Hematopoietic multipotent progenitor cell treated with erythropoietin and hydrocortisone succinate and interleukin-3 and kit ligand, for 15 days (in vitro differentiated cells): ENCODE measurements around the gene DTWD2.
"Not testable (repeated sequence)": the region's sequence is repeated elsewhere in the genome, so short reads cannot be mapped to it uniquely, and the experiment has no call there.

Experiments used
- DNase-seq: peaks from one replicate; pipeline ENCODE4 v3.0.0-alpha.2; 2015; ENCODE audit warnings: low spot score

The DTWD2 gene

DNA sequence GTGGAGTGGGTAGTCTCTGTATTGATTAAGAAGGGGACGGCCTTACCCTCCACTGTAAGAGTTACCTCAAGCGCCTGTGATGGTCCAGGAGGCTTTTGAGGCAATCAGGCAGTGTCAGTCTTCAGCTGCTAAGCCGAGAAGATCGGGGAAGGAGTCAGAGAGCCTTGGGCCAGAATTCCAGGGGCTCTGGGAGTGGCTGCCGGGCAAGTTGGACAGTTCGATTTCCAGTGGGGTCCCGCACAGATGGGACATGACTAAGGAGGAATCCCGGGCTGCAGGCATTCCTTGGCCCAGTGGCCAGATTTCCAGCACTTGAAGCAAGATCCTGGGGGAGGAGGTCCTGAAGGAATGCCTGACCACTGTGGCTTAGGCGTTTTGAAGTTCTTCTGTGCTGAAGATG is 38.0 kb downstream of the DTWD2 start:
- DNase-seq, result not testable (repeated sequence)

DNA sequence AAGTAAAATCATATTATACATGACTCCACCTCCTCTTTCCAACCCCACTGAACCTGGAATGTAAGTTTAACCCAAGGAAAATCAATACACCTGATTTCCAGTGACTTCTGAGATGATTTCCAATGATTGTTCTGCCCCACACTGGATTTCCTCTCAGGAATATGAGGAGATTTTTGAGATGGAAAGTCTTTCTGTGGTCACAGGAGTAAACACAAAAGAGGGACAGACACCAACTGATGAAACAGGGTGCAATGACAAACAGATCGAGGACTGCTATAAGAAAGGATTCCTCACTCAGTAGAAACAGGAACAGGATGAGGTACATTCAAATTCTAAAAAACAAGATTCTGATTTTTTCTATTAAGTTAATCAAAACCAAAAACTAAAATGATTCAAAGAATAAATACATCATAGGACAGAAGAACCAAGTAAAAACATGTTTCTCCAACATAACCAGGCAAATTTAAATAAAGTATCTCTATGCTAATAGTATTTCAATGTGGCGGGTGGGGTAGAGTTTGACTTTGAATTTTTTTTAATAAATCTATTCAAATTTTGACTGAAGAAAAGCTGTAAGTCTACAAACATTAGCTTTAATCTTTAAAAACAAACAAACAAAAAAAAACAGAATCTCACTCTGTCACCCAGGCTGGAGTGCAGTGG is 42.1 kb downstream of the DTWD2 start:
- no peak for DNase-seq

DNA sequence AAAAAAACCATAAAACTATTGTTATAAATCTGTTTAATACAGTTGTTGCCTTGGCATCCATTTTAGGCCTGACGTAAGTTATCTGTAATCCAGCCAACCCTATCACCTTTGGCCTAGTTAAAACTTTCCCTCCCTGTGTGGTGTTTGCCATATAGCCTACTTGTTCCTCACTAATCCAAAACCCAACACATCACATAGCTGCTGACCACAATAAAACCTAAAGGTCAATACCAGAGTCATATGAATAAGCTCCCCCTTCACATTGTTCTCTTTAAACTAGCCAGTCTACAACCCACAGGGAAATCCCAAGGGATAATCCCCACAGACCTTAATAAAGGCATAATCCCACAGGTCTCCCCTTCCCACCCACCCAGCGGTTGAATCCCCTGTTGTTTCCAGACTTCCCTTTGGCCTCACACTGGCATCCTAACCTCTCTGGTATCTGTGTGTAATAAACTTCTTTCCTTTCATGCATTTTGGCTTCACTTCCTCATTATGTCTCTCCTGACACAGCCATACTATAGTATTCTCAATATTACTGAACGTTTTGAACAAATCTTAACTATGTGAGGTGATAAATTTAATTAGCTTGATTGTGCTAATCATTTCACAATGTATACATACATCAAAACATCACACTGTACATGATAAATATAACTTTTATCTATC is 50.8 kb downstream of the DTWD2 start:
- no peak for DNase-seq

DNA sequence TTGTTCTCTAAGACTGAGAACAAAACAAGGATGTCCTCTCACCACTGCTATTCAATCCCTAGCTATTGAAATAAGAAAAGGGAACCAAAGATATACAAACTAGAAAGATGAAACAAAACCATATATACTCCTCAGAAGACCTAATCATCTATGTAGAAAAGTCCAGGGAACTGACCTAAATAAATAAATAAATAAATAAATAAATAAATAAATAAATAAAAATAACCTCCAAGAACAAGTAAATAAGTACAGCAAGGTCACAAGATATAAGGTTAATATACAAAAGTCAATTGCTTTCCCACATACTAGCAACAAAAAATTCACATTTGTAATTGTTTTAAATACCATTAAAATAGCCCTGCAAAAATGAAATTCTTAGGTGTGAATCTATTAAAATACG is 54.6 kb downstream of the DTWD2 start:
- no peak for DNase-seq

DNA sequence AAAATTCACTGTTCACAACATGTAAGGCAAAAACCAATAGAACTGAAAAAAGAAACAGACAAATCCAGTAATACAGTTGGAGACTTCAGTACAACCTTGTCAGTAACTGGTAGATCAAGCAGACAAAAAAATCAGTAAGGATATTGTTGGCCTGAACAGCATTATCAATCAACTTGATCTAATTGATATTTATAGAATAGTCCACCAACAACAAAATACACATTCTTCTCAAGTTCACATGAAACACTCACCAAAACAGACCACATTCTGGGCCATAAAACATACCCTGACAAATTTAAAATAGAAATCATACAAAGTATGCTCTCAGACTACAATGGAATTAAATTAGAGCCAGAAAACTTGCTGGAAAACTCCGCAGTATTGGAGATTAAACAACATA is 56.8 kb downstream of the DTWD2 start:
- no peak for DNase-seq

DNA sequence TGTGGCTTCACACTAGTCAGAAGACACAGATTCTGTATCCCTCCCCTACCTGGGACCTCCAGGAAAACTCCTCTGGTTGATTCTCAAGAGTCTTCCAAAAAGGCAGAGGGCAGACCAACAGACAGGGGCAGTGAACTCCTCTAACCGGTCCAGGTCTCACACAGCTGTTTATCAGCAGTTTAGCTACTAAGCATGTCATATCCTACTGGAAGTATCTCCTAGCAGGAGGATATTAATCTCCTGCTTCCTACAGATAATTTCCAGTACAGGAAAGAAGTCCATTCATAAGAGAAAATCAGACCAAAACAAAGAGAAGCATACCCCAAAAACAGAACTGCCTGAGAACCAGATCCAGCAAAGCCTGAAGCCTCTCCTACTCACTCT is 64.3 kb downstream of the DTWD2 start:
- no peak for DNase-seq

DNA sequence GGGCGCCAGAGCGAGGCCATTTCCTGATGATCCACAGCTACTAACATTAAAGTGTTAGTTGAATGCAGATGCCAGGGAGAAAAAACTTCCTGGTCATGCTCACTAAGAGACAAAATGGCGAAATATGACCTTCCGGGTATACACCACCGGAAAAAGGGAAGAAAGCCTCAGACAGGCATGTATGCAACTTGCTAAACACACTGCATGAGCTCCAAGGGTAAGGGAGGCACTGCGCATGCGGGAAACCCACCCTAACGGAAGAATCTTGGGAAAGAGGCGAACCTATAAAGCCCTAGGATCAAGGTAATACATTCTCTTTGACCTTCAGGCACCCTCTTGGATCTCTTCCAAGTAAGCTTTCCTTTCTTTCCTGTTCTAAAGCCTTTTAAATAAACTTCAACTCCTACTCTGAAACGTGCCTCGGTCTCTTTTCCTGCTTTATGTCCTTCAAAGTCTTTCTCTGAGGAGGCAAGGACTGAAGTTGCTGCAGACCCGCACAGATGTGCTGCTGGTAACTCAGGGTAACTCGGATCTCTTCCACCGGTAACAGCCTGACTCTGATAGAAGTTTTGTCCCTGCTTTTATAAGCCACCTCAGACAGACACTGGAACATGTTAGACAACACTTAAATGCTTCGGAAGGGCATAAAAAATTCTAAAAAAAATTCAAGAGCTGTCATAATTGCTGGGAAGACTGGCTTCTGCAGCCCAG is 64.9 kb downstream of the DTWD2 start:
- DNase-seq, result no peak

DNA sequence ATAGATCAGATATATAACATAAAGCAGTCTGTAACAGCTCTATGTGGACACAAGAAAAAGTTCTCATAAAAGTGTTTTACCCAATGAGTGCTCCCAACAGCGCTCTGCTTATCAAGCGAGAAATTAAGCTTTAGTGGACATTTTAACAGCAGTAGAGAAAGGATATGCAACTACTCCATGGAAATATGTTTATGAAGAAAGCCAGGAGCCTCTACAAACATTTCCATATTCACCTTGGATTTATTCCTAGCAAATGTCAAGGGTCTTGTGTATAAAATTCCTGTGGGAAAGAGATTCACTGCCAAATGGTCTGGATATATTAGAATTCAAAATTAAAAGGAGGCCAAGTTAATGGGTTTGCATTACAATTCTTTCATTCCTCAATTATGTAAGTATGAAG is 66.5 kb downstream of the DTWD2 start:
- no peak for DNase-seq

DNA sequence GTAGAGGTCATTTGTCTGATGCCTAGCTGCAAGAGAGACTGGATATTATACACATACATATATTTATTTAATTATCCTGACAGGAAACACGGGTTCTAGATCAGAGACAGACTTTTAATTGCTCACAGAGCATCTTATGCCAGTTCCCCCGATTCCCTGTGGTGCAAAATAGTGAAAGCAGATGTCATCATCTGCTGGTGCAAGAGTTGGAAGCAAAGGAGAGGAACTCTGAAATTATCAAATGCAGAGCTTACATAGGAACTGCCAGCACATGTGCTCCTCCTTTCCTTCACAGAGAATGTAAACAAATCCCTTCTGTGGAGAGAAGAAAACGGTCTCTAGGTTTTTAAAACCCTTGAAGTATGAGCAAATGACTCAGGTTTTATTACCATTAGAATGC is 69.3 kb downstream of the DTWD2 start:
- DNase-seq, result no peak

DNA sequence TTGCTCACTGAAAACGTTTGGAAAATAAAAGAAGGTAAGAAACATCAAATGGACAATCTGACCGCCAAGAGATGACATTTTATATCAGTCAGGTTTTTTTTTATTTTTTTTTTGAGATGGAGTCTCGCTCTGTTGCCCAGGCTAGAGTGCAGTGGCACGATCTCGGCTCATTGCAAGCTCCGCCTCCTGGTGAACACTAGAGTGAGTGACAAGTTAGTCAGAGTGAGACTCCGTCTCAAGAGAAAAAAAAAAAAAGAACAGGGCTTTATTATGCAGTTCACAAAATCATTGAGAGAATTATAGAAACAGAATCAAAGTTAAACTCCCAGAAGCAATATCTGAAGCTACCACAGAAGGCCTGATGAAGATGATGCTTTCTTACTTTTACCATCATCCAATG is 70.1 kb downstream of the DTWD2 start:
- DNase-seq, result no peak

DNA sequence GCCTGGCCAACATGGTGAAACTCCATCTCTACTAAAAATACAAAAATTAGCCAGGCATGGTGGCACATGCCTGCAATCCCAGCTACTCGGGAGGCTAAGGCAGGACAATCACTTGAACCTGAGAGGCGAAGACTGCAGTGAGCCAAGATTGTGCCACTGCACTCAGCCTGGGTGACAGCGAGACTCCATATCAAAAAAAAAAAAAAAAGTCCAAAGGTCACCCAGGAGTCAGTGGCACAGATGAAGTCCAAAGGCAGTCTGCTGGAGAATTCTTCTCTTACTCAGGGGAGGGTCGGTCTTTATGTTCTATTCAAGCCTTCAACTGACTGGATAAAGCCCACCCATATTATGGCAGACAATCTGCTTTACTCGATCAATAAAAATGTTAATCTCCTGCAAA is 80.8 kb downstream of the DTWD2 start:
- DNase-seq, result not testable (repeated sequence)

DNA sequence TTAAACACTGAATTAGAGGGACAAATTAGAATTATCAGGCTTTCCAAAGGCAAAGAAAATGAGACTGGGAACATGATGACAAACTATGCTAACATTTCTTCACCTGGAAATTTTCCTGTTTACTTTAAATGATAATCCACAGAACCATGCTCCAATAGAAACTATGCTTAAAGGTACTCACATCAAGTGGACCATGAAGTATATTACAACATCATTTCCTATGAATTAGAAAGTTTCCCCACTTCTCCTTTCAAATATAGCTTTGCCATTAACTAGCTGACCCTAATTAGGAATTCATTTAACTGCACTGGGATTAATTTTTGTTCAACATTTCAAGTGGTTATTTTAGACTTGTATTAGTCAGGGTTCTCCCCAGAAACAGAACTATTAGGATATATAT is 81.4 kb downstream of the DTWD2 start:
- DNase-seq, result no peak

DNA sequence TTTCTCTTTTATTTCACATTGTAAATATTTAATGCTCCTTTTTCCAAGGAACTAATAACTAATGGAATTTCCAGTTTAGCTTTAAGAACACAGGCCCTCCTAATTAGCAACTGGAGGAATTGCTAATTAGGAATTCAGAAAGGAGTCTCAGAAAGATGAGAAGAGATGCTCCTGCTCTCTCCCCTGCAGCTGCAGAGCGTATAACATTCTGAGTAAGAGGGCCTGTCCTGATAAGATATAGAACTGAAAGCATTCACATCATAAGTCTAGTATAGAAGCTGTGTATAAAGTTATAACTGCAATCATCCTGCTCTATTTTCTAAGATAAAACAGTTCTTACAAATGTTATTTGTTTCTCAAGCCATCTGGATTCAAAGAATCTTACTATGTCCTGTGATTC is 83.2 kb downstream of the DTWD2 start:
- no peak for DNase-seq

DNA sequence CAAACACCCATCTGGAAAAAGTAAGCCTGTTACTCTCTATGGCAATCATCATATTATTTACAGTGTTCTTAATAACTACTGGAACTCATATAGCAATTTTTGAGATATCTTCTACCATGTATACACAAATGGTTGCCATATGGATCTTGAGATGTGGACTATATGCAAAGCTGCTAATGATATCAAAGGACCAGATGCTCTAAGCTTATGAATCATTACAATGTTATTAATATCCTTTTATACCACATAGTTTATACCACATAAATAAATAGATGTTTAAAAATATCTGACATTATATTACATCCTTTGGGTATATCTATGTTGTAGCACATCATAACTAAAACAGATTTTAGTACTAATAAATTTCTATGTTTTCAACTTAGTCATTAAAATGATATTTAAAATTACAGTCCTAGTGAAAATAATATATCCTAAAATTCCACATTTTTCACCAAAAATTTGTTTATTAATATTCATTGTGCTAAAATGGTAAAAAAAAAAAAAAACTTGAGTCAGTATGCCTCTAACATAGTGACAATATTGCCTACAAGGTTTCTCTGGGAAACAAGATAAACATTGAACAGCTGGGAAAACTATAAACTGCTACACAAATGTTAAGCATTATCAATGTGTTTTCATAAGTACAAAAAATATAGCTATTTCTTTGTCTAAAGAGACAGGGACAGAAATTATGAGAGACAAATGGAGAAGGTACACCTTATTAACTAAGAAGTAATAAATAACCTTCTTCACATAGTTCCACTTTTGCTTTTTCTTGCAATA is 85.5 kb downstream of the DTWD2 start:
- no peak for DNase-seq

DNA sequence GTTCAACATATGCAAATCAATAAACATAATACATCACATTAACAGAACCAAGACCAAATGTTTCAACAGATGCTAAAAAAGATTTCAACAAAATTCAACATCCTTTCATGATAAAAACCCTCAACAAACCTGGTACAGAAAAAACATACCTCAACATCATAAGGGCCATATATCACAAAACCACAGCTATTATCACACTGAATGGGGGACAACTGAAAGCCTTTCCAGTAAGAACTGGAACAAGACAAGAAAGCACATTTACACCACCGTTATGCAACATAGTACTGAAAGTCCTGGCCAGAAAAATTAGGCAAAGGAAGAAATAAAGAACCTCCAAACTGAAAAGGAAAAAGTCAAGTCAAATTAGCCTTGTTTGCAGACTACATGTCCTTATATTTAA is 93.6 kb downstream of the DTWD2 start:
- no peak for DNase-seq

DNA sequence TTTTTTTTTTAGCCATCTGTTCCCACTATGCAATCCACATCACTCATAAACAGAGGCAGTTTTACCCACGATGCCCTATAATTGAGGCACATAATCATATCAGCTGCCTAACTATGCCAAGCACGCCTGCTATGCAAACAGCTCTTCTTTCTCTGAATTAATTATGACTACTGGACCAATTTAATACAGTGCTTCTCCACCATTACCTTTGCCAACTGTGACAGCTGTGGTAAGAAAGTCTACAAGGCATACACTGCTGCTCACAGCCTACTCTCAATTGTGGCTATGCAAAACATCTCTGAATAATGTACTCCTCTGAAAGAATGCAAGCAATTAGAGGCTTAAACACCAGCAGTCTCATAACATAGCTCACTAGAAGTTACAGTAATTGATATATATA is 97.1 kb downstream of the DTWD2 start:
- no peak for DNase-seq

DNA sequence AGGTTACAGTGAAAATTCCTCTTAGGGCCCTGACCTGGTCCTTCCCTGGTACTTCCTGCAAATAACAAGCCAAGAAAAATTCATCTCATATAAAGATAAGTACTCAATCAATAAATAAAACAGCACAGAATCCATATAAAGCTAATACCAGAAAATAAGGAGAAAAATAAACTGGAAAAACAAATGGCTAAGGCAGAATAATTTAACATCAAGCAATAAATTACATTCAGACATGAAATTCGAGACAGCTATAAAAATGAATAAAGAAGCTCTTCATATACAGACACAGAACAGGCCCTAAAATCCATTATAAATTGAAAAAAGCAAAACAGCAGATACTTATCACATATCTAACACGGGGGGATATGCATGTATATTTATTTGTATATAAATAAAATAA is 99.2 kb downstream of the DTWD2 start:
- no peak for DNase-seq

DNA sequence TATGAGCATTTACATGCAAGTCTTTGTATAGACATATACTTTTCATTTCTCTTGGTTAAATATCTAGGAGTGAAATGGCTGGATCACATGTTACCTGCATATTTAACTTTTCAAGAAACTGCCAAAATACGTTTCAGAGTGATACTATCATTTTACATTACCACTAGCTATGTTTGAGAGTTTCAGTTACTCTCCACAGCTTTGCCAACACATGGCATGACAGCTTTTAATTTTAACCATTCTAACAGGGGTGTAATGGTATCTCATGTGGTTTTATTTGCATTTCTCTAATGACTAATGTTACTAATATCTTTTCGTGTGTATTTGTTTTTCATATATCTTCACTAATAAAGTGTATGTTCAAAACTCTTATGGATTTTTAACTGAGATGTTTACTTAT is 99.8 kb downstream of the DTWD2 start:
- no peak for DNase-seq

DNA sequence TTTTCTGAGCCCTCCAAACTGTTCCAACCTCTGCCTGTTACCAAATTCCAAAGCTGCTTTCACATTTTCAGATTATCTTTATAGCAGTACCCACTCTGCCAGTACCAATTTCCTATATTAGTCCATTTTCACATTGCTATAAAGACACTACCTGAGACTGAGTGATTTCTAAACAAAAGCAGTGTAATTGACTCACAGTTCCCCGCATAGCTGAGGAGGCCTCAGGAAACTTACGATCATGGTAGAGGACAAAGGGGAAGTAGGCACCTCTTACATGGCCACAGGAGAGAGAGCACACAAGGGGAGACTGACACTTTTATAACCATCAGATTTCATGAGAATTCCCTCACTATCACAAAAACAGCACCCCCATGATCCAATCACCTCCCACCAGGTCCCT is 105.0 kb downstream of the DTWD2 start:
- DNase-seq, result no peak

DNA sequence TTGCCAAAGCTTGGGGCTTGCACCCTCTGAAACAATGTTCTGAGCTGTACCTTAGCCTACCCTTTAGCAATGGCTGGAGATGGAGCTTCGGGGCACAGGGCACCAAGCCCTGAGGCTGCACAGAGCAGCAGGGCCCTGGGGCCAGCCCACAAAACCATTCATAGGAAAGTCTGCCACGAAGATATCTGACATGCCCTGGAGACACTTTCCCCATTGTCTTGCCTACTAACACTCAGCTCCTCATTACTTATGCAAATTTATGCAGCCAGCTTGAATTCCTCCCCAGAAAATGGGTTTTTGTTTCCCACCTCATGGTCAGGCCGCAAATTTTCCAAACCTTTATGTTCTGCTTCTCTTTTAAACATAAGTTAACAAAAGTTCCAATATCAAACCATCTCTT is 105.7 kb downstream of the DTWD2 start:
- no peak for DNase-seq

DNA sequence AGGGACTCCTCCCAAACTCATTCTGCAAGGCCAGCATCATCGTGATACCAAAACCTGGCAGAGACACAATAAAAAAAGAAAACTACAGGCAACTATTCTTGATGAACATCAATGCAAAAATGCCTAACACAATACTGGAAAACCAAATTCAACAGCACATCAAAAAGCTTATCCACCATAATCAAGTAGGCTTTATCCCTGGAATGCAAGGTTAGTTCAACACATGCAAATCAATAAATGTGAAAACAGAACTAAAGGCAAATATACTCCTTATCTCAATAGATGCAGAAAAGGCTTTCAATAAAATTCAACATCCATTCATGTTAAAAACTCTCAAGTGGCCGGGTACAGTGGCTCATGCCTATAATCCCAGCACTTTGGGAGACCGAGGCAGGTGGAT is 111.5 kb downstream of the DTWD2 start:
- DNase-seq, result not testable (repeated sequence)

DNA sequence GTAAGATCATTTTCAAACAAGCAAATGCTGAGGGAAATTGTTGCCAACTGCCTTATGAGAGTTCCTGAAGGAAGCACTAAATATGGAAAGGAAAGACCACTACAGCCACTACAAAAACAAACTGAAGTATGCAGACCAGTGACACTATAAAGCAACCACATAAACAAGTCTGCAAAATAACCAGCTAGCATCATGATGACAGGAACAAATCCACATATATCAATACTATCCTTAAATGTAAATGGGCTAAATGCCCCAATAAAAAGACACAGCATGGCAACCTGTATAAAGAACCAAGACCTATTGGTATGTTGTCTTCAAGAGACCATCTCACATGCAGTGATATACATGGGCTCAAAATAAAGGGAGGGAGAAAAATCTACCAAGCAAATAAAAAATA is 113.2 kb downstream of the DTWD2 start:
- no peak for DNase-seq

DNA sequence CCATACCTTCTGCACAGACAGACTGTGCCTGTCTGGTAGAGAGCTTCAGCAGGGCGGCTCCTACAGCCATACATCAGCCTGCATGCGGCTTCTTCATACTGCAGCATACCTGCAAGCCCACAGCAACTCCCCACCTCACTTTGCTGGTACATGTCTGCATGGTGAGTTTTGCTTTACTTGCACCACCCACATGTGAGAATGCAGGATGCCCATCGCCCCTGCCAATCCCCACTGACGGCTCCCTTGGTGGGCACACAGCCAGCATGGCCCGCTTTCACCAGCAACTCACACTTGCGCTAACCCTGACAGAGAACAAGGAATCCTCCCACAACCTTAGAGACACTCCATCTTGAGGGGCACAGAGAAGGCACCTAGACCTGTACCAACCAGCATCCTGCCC is 114.9 kb downstream of the DTWD2 start:
- no peak for DNase-seq
